GM21619 (cell line): ENCODE measurements around the gene SNRPA1.

Experiments used
- ATAC-seq: cut with Tn5 transposase; IDR thresholded peaks from one replicate; pipeline ENCODE4 v1.9.1; 2021; ENCODE audit not compliant: unreplicated experiment

SNRPA1 gene

DNA sequence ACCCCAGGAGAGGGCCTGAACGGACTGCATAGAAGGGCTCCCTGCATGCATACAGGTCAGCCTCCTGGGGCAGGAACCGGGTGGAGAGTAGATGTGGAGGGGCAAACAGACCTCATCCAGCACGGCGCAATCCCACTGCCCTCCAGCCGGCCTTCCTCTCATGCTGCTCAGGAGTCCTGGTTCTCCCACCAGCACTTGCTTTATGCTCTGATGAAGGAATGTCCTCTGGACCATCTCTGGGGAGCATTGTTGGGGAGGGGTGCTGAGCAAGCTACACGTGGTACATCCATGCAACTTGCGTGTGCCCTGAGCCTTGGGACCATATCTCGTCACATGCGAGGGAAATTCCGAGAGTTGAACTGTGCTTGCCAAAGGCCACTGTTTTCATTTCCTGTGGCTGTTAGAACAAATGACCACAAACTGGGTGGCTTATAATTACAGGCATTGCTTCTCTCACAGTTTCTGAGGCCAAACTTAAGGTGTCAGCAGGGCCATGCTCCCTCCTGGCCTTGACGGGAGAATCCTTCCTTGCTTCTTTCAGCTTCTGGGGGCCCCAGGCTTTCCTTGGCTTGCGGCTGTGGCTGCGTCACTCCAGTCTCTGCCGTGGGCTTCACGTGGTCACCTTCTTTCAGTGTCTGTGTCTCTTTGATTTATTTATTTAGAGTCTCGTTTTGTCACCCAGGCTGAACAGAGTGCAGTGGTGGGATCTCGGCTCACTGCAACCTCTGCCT, 30.0 kb downstream of the SNRPA1 start:
- peak; percentile 53 for ATAC-seq

DNA sequence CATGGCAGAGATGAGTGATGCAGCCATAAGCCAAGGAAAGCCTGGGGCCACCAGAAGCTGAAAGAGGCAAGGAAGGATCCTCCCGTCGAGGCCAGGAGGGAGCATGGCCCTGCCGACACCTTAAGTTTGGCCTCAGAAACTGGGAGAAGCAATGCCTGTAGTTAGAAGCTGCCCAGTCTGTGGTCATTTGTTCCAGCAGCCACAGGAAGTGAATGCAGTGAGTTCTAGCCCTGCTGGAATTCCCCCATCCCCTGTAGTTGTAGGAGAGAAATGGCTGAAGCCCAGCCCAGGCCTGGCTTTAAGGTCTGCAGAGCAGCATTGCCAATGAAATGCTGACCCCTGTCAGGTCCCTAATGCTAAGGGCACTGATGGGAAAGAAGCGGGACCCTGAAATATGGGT, 31.0 kb downstream of the SNRPA1 start:
- ATAC-seq: no peak

DNA sequence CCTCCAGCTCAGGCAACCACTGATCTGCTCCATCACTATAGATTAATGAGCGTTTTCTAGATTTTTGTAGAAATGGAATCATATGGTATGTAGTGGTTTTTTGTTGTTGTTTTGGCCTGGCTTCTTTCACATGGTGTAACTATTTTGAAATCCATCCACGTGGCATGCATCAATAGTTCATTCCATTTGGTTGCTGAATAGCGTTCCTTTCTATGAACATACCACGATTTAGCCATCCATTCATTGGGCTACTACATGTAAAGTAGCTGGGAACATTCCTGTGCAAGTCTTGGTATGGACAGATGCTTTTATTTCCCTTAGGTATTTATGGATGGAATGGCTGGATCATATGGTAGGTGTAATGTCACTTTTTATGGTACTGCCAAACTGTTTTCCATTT, 32.5 kb downstream of the SNRPA1 start:
- ATAC-seq: no peak

DNA sequence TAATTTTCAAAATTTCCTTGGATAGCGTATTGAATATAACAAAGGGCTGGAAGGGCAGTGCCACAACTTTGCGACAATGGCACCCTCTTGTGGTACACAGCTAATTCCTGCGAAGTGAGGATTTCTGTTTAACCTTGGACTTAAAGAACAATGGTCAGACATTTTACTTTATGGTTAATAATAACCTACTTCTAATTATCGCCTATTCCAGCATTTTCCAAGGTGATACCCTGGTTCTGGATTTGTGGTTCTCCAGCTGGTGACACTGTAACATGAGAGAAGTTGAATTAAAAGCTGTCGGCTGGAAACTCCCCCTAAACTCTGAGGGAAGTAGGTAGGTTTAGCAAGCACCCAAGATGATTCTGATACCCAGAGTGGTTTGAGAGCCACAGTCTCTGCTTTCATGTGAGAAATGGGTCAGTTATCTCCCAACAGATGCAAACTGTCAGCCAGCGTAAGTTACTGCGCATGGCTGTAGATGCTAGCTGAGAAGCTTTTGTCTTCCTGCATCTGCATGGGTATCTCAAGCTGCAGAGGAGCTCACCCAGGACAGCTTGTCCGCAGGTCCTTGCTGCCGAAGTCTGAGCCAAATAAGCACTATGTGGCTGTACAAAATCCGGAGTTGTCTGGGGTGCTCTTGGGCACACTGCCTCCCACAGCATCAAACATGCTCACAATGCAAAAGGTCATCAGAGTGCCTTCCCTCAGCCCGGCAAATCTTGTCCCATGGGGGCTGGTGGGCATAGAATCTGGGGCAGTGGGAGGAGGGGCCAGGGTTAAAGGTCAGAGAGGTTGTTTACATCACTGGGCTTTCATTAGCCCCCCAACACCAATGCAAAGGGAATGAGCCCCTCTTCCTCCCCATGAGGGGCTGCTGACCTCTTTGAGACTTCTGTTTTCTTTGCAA, 36.6 kb downstream of the SNRPA1 start:
- peak; percentile 60 for ATAC-seq

DNA sequence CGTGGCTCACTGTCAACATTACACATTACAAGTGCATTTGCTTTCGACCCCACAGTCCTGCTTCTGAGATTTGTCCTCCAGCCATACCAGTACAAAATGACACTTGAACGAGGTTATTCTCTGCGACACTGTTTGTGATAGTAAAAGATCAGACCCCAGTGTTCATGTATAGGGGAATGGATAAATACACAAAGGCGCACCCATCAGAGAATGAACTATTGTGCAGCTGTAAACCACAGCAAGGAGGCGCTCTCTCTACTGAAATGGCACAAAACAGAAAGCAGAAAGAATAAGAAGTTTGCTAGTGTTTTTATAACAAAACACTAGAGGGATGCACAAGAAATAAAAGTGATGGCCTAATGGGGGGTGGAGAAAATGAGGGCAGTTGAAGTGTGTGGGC, 38.3 kb downstream of the SNRPA1 start:
- ATAC-seq: no peak

DNA sequence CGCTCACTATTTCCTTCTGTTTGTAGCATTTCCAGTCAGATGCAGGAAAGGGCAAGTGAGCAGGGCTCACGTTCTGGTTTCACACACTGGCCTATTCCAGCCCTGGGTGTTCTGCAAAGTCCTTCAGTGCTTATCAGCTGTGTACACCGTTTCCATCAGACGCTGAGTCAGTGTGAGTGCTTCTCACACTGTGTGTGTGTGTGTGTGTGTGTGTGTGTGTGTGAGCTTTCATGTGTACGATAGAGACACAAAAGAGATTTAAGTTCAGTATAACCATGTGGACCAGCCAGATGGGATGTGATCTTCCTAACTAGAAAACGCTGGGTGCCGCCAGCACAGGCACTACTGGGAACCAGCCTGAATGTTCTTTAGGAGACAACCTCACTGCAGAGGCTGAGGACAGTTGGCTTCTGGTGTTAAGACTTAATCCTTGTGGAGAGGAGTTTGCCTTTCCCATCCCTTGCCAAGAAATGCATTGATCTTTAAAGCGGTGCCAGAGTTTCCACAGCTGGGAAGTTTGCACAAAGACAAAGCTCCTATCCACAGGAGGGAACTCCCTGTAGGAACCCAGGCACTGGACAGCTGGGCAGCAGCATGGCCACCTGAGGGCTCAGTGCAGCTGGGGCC, 39.3 kb downstream of the SNRPA1 start:
- no peak for ATAC-seq

DNA sequence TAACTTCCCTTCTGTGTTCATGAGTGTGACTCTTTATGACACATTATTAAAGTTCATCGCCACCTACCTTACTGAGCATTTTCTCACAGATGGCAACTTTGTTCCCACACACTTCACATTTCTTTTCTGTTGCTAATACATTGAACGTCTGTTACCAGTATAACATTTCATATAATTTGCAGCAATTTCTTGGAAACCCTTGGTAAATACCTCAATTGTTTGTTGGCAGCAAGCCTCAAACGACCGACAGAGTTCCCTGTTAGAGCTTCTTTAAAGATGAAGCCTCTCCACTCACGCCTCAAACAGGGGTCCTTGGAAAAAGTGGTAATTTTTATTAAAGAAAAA, 40.0 kb downstream of the SNRPA1 start:
- no peak for ATAC-seq

DNA sequence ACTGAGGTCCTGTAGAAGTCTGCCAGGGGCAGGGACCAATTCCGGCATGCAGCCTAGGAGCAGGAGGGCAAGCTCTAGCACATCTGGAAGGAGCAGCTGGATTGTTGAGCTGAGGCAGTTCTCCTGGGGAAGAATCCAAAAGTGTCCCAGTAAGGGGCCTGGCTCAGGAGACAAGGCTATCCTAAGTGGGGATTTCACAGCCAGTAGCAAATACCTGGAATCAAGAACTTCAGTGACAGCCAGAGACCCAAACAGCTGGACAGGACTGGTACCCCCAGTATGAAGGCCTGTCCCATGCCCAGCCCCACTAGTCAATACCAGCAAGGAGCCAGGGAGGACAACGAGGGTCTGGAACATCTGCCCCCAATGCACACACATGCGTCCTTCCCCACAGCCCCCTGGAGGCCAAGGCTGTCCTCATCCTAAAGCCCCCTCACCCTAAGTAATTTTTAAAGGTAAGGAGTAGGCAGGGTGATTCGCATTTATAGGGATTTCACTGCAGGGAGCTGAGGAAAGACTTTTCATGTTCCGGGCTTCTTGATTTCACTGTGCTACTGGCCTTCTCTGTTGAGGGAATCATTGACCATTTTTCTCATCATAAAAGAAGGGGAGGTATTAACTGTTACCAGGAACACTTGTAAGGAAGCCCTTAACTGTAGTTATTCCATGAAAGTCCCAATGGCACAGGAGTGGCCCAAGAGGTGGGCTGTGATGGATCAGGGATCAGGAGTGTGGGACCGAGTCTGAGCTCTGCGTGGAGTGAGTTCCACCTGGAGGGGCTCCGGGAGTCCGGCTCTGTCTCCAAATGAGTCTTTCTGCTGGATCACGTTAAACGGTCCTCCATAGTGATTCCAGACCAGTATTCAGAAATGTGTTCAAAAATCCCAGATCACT, 40.6 kb downstream of the SNRPA1 start:
- no peak for ATAC-seq

DNA sequence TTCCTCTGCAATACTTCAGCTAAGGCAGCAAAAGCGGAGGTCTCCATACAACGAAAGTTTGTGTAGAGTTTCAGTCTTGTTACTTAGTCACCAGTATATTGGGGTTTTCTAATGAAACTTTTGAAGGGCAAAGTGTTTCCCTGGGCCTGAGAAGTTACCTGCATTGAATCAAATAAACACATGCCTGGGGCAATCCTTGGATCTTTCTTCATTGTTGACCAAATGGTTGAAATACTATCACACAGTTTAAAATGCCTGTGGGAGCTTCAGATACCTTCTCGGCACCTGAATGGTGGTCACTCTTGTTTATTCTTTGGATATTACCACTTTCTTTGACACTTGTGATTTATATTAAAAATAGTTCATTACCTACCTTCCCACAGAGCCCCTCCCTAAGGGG, 42.2 kb downstream of the SNRPA1 start:
- ATAC-seq: no peak

DNA sequence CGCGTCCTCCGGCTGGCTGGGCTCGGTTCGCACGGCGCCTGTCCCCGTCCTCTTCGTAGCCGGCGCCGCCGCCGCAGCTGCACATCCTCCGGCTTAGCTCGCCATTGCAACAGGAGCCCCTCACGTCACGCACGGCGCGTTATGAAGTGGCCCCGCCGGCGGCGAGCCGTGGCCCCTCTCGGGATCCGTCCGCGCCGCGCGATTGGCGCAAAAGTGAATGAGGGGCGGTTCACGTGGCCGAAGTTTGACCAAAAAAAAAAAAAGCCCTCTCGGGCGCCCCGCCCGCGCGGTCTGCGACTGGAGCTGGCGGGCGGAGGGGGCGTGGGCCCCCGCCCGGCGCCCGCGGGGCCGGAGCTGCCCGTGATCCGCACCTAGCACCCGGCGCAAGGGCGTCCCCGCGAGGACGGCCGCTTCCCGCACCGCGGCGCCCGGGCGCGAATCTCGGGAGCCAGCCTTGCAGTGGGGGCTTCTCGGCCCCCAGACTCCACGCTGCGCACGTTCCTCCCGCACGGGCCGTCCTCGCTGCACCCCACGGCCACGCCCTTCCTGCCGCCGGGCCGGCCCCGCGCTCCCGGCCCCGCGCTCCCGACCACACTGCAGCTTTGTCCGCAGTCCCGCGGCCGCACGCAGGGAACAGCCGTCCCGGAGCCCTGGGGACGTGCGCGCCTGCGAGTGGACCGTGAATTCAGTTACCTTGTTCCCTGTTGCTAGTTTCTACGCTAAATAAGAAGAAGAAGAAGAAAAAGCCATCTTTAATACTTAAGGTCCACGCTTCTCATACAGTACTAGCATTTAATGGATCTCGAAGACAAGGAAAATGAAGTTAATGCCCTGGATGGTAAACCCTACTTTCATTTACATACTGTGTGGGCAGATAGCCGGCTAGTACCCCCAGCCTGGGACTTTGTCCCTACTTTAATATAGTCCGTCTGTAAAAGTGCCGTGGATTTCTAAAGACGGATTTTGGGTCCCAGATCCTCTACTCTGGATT, 42.9 kb downstream of the SNRPA1 start, which contains the start of gene CHSY1:
TSS of gene CHSY1 (minus strand) at position 219 of the 991 bp plus-strand sequence. CDS start 592 bp downstream, outside the sequence.
- ATAC-seq: peak; percentile 69

DNA sequence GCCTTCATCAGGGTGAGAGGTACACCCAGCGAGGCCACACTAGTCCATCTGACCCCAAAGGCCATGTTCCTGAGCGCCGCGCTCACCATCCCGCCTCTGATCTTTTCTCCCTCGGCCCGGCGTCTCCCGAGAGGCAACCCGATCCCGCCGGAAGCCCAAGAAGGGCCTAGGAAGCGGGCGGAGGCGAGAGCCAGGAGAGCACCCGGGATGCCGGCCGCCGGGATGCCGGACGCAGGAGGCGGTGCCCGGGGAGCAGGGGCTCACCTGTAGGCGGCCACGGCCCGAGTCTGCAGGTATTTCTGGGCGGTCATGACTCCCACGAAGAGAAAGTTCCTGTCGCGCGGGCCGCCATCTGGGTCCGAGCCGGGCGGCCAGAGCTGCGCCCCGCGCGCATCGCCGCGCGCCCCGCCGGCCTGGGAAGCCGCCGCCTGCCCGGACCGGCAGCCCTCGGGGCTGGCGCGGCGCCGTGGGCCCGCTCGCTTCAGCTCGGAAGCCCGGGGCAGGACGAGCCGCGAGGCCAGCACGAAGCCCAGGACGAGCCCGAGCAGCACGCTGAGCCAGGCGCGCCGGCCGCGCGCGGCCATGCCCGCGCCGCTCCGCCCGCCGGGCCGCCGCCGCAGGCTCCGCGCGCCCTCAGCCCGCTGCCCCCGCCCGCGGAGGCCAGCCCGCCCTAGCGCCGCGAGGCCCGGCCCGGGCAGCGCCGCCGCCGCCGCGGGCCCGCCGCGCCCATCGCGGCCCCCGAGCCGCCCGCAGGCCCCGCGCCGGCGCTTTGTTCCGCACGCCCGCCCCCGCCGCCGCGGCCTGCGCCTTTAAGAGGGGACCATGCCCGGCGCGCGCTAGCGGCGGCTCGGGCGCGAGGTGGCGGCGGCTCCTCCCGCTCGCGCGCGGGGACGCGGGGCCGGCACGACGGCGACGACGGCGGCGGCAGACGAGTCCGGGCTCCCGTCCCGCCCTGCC, 43.9 kb downstream of the SNRPA1 start:
- peak; percentile 26 for ATAC-seq

DNA sequence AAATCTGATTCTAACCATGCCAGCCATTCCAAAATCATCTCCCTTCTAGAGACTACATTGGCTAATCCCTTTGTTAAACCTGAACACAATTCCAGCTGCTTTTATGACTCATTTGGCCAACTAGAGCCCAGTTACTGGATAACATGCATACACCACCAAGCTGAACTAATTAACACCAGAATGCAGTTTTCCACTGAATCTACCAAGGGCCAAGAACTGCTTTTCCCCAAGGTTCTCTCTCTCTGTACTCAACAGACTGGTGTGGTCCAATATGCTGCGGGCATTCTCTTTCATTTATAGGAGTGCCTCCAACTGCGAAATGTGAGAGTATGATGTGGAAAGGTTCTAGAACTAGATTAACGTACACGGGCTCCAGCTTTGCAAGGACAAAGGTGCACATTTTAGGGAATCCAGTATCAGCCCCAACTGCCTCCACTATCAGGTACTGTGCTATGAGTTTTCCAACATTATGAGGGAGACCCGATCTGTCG, 44.7 kb downstream of the SNRPA1 start:
- ATAC-seq: no peak

DNA sequence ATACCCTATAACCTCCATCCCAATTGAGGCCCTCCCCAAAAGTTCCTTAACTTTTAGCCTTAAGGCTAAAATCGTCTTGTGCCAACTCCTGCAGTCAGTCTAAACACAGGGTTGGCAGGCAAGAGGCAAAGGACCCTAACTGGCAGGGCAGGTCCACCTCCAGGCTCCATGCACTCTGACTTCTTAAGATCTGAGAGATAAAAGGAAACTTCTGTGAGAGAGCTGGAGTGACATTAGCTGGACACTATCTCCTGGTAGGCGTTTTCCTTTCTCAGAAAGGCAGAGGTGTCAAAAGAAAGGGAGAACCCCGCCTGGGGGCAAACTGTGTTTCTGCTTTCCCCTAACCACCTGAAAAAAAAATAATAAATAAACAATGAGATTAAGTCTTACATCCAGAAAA, 46.8 kb downstream of the SNRPA1 start:
- no peak for ATAC-seq

DNA sequence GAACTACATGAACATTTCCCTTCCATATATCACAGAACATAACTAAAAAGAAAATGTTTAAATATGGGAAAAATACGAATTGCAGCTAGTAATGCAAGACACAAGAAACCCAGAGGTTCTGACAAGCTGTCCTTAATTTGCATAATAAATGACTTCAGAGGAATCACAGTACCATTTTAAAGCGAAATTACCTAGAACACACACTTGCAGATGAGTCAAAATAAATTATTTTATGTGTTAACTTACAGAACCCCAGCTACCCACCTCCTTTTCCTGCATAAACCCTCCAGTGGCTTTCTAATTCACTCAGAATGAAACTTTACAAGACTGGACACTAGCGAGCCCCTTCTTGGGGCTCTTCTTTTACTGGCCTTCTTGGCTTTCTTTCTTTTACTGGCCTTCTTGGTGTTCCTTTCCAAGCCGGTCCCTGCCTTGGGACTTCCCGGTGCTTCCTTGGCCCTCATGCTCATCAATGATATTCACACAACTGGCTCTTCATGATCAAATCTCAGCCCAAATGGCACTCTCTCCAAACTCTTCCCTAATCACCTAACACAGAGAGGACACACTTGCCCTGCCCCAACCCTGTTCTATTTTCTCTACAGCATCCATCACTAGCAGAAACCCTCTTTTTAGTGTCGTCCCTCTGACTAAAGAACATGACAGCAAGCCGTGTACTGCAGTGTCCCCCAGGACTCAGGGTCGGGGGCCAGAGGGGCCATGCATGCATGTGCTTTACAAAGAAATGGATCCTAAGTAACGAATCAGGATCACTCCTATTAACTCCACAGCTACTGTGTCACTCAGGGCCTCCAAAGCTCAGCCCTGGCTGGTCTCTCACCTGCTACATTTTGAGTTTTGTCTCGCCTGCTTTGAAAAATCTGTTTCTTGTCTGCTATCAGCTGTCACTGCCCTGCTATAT, 48.0 kb downstream of the SNRPA1 start:
- ATAC-seq: no peak

DNA sequence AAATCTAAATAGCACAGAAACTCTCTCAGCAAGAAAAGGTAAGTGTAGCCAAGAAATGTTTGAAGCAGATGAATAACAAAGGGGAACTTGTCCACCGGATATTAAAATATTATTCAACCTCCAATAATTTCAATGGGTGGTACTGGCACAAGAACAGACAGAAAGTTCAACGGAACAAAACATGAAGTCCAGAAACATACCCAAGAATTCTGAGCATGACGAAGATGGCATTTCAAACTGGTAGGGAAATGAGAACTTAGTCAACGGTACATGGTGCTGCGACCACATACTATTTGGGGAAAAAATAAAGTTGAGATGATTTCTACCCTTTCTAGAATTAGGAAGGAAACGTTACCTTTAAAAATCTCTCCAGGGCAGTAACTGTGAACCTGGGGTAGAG, 48.7 kb downstream of the SNRPA1 start:
- no peak for ATAC-seq

DNA sequence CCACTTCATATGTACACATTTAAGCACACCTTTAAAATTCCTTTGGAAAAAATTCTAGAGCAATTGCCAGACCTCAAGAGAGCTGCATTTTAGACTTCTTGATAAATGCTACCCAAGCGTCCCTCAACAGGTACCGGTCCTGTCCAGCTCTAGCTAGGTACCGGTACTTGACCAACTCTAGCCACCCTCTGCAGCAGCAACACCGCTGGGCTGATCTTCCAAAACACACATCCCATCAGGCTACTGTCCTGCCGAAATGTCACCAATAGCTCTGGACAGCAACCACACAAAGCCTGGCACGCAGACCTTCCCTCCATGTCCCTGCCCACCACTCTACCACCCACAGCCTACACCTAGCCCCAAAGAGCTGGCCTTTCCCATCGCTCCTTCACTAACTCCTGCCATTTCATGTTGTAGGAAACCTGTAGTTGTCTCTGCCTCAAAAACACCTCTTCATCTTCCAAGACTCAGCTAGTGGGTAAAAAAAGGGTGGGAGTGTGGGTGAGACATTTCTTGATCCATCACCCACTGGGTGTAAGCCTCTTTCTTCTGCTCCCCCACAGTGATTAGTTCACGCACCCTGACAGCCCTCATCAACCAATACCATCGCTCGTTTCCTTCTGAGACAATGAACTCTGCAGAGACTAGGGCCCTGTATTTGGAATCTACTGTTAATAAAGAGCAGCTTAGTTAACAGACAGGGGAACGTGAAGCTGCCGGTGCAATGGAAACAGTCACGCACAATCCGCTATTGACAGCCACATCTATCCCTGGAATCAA, 50.0 kb downstream of the SNRPA1 start:
- no peak for ATAC-seq
